CD4-positive, alpha-beta T cell treated with Interleukin-6 at 100 ng/mL for 8 hours (primary cell): ENCODE data around the gene TMCO4.
"Not testable (repeated sequence)": the region's sequence is repeated elsewhere in the genome, so short reads cannot be mapped to it uniquely, and the experiment has no call there.

ENCODE experiments used
- DNase-seq: peaks from one replicate; pipeline ENCODE4 v3.0.0-alpha.2; 2020; ENCODE audit warnings: mixed read lengths, low spot score

TMCO4 gene

GRCh38 chr1:19637606-19638005 is 162.1 kb downstream of the TMCO4 start:
- no peak for DNase-seq

- DNase-seq = not testable (repeated sequence)
Observed at GRCh38 chr1:19636749-19637148, 163.0 kb downstream of the TMCO4 start.

GRCh38 chr1:19636065-19636464 is 163.7 kb downstream of the TMCO4 start:
- no peak for DNase-seq

- DNase-seq = no peak
Observed at GRCh38 chr1:19635646-19636045, 164.1 kb downstream of the TMCO4 start.

- DNase-seq = not testable (repeated sequence)
Observed at GRCh38 chr1:19635064-19635463, 164.7 kb downstream of the TMCO4 start.

- no peak for DNase-seq
Observed at GRCh38 chr1:19633106-19633505, 166.6 kb downstream of the TMCO4 start.
